Bronchial epithelial cell (primary cell): Measurements from ENCODE around the gene SYNDIG1L. TPM values are rescaled to one million over a fixed set of nuclear protein-coding genes. Genes with fewer than 3 reads are reported as not detected.

Experiments used
- DNase-seq: peaks from one replicate; pipeline ENCODE4 v3.0.0-alpha.2; 2010; ENCODE audit warnings: low read depth
- FAIRE-seq: peaks from 2 replicates; lab custom pipeline; 2011; peaks lifted over from hg19 to GRCh38; lab: Jason Lieb, UNC
- H3K27me3 ChIP-seq: 2 replicates; pipeline ENCODE4 v1.5.1; 2011; ENCODE audit warnings: low read length; ENCODE audit not compliant: control insufficient read depth, insufficient read depth
- H3K36me3 ChIP-seq: 2 replicates; pipeline ENCODE4 v1.5.1; 2011; ENCODE audit warnings: low read length; ENCODE audit not compliant: control insufficient read depth, insufficient read depth
- H3K4me3 ChIP-seq: 2 replicates; pipeline ENCODE4 v1.5.1; 2011; ENCODE audit warnings: mild to moderate bottlenecking, low read depth, low read length, control low read depth
- CTCF ChIP-seq: IDR thresholded peaks from 2 replicates; pipeline ENCODE4 v1.5.1; 2011; ENCODE audit warnings: mild to moderate bottlenecking, moderate library complexity, low read length, control low read depth, inconsistent platforms; ENCODE audit not compliant: insufficient read depth, severe bottlenecking
- total RNA-seq: library from RNA; depleted of rRNA; stranded (reverse); fragments of >200 nt; gene quantifications from 2 replicates; pipeline ENCODE4 v1.2.1, GENCODE V29; 2014

The SYNDIG1L gene
- total RNA-seq, 1 donor from 2014 or later: under 0.01 TPM

- DNase-seq: no peak
- FAIRE-seq: no peak
- TF ChIP-seq CTCF: no peak
- no peak overlapping the region for H3K4me3 ChIP-seq
- no peaks in the 10 kb centered on the region for H3K36me3 ChIP-seq
- H3K27me3 ChIP-seq: peaks cover 11% of the 10 kb centered on the region
Measured at GRCh38 chr14:74401504-74402241, 24.3 kb downstream of the SYNDIG1L start.

DNA sequence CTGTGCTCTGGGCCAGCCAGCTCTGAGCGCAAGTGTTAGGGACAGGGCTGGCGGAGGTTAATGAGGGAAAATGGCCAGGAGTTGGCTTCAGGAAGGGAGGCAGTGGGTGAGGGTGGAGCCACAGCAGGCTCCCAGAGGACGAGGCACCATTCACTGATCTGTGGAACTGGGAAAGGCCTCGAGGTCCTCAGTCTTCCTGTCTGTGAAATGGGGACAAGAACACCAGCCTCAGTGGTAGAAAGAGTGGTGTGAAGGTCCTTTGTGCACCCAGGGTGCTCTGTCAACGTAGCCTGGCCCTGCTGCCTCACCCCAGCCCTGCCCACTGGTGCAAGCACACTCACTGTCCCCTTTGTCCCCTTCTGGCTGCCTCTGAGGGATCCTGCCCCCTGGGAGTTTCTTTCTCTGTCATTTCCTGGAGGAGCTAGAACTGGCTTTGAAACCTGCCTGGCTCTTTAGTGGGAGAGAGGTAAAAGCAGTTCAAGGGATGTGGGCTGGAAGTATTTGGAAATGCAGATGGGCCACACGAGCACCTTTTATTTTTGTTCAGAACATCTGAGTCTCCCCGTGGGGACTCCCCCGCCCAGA lies 25.0 kb downstream of the SYNDIG1L start:
- no peak overlapping the region for H3K4me3 ChIP-seq
- TF ChIP-seq CTCF: no peak
- no peak for FAIRE-seq
- H3K27me3 ChIP-seq: peaks cover 13% of the 10 kb centered on the region
- no peak for DNase-seq
- H3K36me3 ChIP-seq: no peaks in the 10 kb centered on the region

GRCh38 chr14:74400031-74400685 lies 25.9 kb downstream of the SYNDIG1L start:
- DNase-seq (no peak), FAIRE-seq (no peak)

DNA sequence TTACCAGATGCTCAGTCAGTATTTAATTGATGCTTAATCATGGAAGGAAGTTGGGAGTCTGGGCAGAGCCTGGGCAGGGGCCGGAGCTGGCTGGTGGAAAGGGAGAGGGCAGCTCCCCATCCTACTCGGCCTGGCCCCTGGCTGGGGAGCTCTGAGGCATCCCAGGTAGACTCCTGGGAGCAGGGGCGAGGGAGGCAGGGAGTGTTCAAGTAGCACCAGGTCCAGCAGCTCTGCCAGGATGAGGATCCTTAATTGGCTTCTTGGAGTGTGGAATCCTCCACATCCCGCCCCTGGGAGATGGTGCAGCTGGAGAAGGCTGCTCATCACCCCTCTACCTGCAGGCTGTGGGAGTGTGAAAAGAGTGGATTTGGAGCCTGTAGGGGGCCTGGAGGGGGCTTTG lies 30.9 kb downstream of the SYNDIG1L start:
- no peak for DNase-seq
- TF ChIP-seq CTCF: no peak
- peaks cover 7% of the 10 kb centered on the region for H3K27me3 ChIP-seq

More at GRCh38 chr14:74400031-74400685, 25.9 kb downstream of the SYNDIG1L start:
- Histone ChIP-seq H3K4me3 (no peak overlapping the region), H3K27me3 (peaks cover 12% of the 10 kb centered on the region), H3K36me3 (no peaks in the 10 kb centered on the region)
- TF ChIP-seq CTCF: no peak

GRCh38 chr14:74394549-74394948 lies 31.5 kb downstream of the SYNDIG1L start:
- Histone ChIP-seq H3K27me3 (peaks cover 4% of the 10 kb centered on the region), H3K4me3 (no peak overlapping the region), H3K36me3 (no peaks in the 10 kb centered on the region)
- DNase-seq (no peak), FAIRE-seq (no peak)
- TF ChIP-seq CTCF: no peak

More for the DNA sequence above, 30.9 kb downstream of the SYNDIG1L start:
- Histone ChIP-seq H3K4me3 (no peak overlapping the region), H3K36me3 (no peaks in the 10 kb centered on the region)
- FAIRE-seq: no peak
